ENCODE measurements around the gene CCNT2.

DNA sequence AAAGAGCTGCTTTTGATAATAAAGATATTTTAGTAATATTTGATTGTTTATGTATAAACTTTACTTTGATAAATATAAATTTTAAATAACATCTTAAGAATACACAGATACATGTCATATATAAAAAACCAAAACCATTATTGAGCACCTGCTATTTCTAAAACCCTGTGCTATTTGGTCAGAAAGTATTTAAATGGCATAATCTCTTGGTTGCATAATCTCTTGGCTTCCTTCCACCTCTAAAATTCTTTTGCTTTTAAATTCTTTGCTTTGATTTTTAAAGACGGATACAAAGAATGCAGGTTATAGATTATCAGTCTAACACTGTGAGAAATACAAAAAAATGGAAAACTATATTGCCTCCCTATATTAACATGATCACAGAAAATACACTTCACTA lies 43.3 kb upstream of the CCNT2 start:
- no peak for TF ChIP-seq GATA2 (IDR thresholded peaks at IDR 0.05; ENCODE audit: low read depth, low read length)
- TF ChIP-seq GATA3 (IDR thresholded peaks at IDR 0.05; ENCODE audit: low read depth, low read length), result no peak
